ENCODE results near the gene GNAI3.

The GNAI3 gene

GRCh38 chr1:109610609-109611307 is 62.3 kb downstream of the GNAI3 start:
- Mint-ChIP-seq H3K27ac (no peak overlapping the region), H3K9me3 (no peaks in the 10 kb centered on the region), H3K4me3 (no peak overlapping the region), H3K36me3 (ENCODE audit: insufficient read depth) (peaks cover 4% of the 10 kb centered on the region), H3K27me3 (peaks cover 0 to 6% of the 10 kb centered on the region in 2 donors), H3K4me1 (ENCODE audit: low read depth in 2 of 2) (peaks cover 0 to under 1% of the 10 kb centered on the region in 2 donors)
- DNase-seq, result no peak
- no peak for ATAC-seq (replicated peaks)

- Mint-ChIP-seq H3K36me3 (ENCODE audit: insufficient read depth) (peaks cover 4% of the 10 kb centered on the region), H3K4me1 (ENCODE audit: low read depth in 2 of 2) (peaks cover 1 to 8% of the 10 kb centered on the region in 2 donors), H3K27me3 (peaks cover 0 to 6% of the 10 kb centered on the region in 2 donors), H3K27ac (peak overlapping the region in 1 of 2 donors; percentile 4), H3K4me3 (no peak overlapping the region), H3K9me3 (no peaks in the 10 kb centered on the region)
- ATAC-seq (replicated peaks) (no peak), DNase-seq (no peak)
These were observed 63.0 kb downstream of the GNAI3 start for GRCh38 chr1:109611308-109611990.

GRCh38 chr1:109613361-109614147 is 65.1 kb downstream of the GNAI3 start:
- DNase-seq (no peak), ATAC-seq (replicated peaks) (no peak)
- Mint-ChIP-seq H3K27me3 (peaks cover 0 to 6% of the 10 kb centered on the region in 2 donors), H3K36me3 (ENCODE audit: insufficient read depth) (peaks cover 4% of the 10 kb centered on the region), H3K4me1 (ENCODE audit: low read depth in 2 of 2) (peaks cover 7 to 20% of the 10 kb centered on the region in 2 donors), H3K4me3 (no peak overlapping the region), H3K27ac (no peak overlapping the region), H3K9me3 (no peaks in the 10 kb centered on the region)

- Mint-ChIP-seq H3K4me1 (ENCODE audit: low read depth in 2 of 2) (peaks cover 24 to 34% of the 10 kb centered on the region in 2 donors), H3K9me3 (no peaks in the 10 kb centered on the region), H3K36me3 (ENCODE audit: insufficient read depth) (peaks cover 21% of the 10 kb centered on the region), H3K27me3 (peaks cover 0 to 6% of the 10 kb centered on the region in 2 donors), H3K4me3 (peak overlapping the region in 1 of 2 donors; percentile 41), H3K27ac (peak overlapping the region in 1 of 2 donors; percentile 93)
- DNase-seq, result peak in 2 of 3 experiments; percentile 29 to 39
- peak; percentile 40 for ATAC-seq (replicated peaks)
These were observed 67.5 kb downstream of the GNAI3 start for GRCh38 chr1:109615879-109616278.

- Mint-ChIP-seq H3K36me3 (ENCODE audit: insufficient read depth) (peaks cover 25% of the 10 kb centered on the region), H3K27ac (peak overlapping the region in 1 of 2 donors; percentile 93), H3K9me3 (no peaks in the 10 kb centered on the region), H3K4me1 (ENCODE audit: low read depth in 2 of 2) (peaks cover 26 to 38% of the 10 kb centered on the region in 2 donors), H3K27me3 (peaks cover 0 to 6% of the 10 kb centered on the region in 2 donors), H3K4me3 (peak overlapping the region in 1 of 2 donors; percentile 41)
- DNase-seq (no peak), ATAC-seq (replicated peaks) (no peak)
These were observed 68.0 kb downstream of the GNAI3 start for GRCh38 chr1:109616391-109616790.

- no peak overlapping the region for H3K4me3 Mint-ChIP-seq
- peaks cover 29% of the 10 kb centered on the region for H3K36me3 Mint-ChIP-seq (ENCODE audit: insufficient read depth)
- H3K9me3 Mint-ChIP-seq, result no peaks in the 10 kb centered on the region
- peaks cover 0 to 6% of the 10 kb centered on the region in 2 donors for H3K27me3 Mint-ChIP-seq
- DNase-seq (no peak), ATAC-seq (replicated peaks) (no peak)
- peaks cover 36 to 46% of the 10 kb centered on the region in 2 donors for H3K4me1 Mint-ChIP-seq (ENCODE audit: low read depth in 2 of 2)
- peak overlapping the region in 1 of 2 donors; percentile 93 for H3K27ac Mint-ChIP-seq
These were observed 68.9 kb downstream of the GNAI3 start for GRCh38 chr1:109617291-109617801.

- Mint-ChIP-seq H3K4me1 (ENCODE audit: low read depth in 2 of 2) (peaks cover 49 to 60% of the 10 kb centered on the region in 2 donors), H3K9me3 (no peaks in the 10 kb centered on the region), H3K36me3 (ENCODE audit: insufficient read depth) (peaks cover 39% of the 10 kb centered on the region), H3K27me3 (no peaks in the 10 kb centered on the region), H3K4me3 (peak overlapping the region; percentile 90 to 93), H3K27ac (peak overlapping the region; percentile 96 to 97)
- no peak for ATAC-seq (replicated peaks)
- DNase-seq, result no peak
These were observed 70.5 kb downstream of the GNAI3 start for GRCh38 chr1:109618661-109619575.

- Mint-ChIP-seq H3K36me3 (ENCODE audit: insufficient read depth) (peaks cover 40% of the 10 kb centered on the region), H3K4me1 (ENCODE audit: low read depth in 2 of 2) (peaks cover 49 to 68% of the 10 kb centered on the region in 2 donors), H3K27ac (peak within 1 kb of the TSS; percentile 96 to 97), H3K27me3 (no peaks in the 10 kb centered on the region), H3K4me3 (peak within 1 kb of the TSS; percentile 90 to 93), H3K9me3 (no peaks in the 10 kb centered on the region)
- DNase-seq, result peak; percentile 60 to 73 (median 73)
- peak; percentile 62 for ATAC-seq (replicated peaks)
These were observed 71.4 kb downstream of the GNAI3 start, which contains the start of the genes AMPD2 and GNAT2 for GRCh38 chr1:109619576-109620400. TSS of gene AMPD2 (plus strand) at chr1:109619837. CDS start at chr1:109621176, 1,339 bp downstream. TSS of gene GNAT2 (minus strand) at chr1:109619616. CDS start at chr1:109612870, 6,746 bp downstream.

- H3K27me3 Mint-ChIP-seq, result no peaks in the 10 kb centered on the region
- H3K27ac Mint-ChIP-seq, result peak overlapping the region; percentile 96 to 97
- peaks cover 39% of the 10 kb centered on the region for H3K36me3 Mint-ChIP-seq (ENCODE audit: insufficient read depth)
- peak overlapping the region; percentile 90 to 93 for H3K4me3 Mint-ChIP-seq
- peaks cover 49 to 69% of the 10 kb centered on the region in 2 donors for H3K4me1 Mint-ChIP-seq (ENCODE audit: low read depth in 2 of 2)
- no peak for DNase-seq
- no peaks in the 10 kb centered on the region for H3K9me3 Mint-ChIP-seq
- no peak for ATAC-seq (replicated peaks)
These were observed 72.0 kb downstream of the GNAI3 start for GRCh38 chr1:109620401-109620791.

GRCh38 chr1:109620841-109621286 is 72.4 kb downstream of the GNAI3 start:
- peaks cover 49 to 69% of the 10 kb centered on the region in 2 donors for H3K4me1 Mint-ChIP-seq (ENCODE audit: low read depth in 2 of 2)
- H3K27me3 Mint-ChIP-seq, result no peaks in the 10 kb centered on the region
- ATAC-seq (replicated peaks) (peak; percentile 82), DNase-seq (peak; percentile 94 to 98 (median 96))
- H3K36me3 Mint-ChIP-seq (ENCODE audit: insufficient read depth), result peaks cover 41% of the 10 kb centered on the region
- H3K27ac Mint-ChIP-seq, result peak overlapping the region; percentile 96 to 97
- peak overlapping the region; percentile 90 to 93 for H3K4me3 Mint-ChIP-seq
- H3K9me3 Mint-ChIP-seq, result no peaks in the 10 kb centered on the region

GRCh38 chr1:109621379-109622136 is 73.1 kb downstream of the GNAI3 start:
- peaks cover 48% of the 10 kb centered on the region for H3K36me3 Mint-ChIP-seq (ENCODE audit: insufficient read depth)
- ATAC-seq (replicated peaks), result peak; percentile 14
- no peaks in the 10 kb centered on the region for H3K9me3 Mint-ChIP-seq
- H3K4me1 Mint-ChIP-seq (ENCODE audit: low read depth in 2 of 2), result peaks cover 47 to 67% of the 10 kb centered on the region in 2 donors
- H3K27ac Mint-ChIP-seq, result peak overlapping the region; percentile 96 to 97
- no peak for DNase-seq
- no peaks in the 10 kb centered on the region for H3K27me3 Mint-ChIP-seq
- H3K4me3 Mint-ChIP-seq, result peak overlapping the region; percentile 90 to 93
